Lower leg skin (tissue), 3 donors: ENCODE measurements around the gene DICER1.

Experiments
- CTCF ChIP-seq, 3 donors: fragments of 450-650 bp; IDR thresholded peaks; one replicate each; pipeline ENCODE4 v1.5.1; 2016; ENCODE audit warnings: antibody characterized with exemption in 3 of 3, mild to moderate bottlenecking in 3 of 3, moderate library complexity in 2 of 3
- POLR2A ChIP-seq, 2 donors: fragments of 450-650 bp; IDR thresholded peaks; one replicate each; pipeline ENCODE4 v1.6.1; 2016 to 2017; ENCODE audit warnings: antibody characterized with exemption in 2 of 2, mild to moderate bottlenecking in 1 of 2, moderate library complexity in 1 of 2

- TF ChIP-seq CTCF (IDR thresholded peaks at IDR 0.05) = no peak
- TF ChIP-seq POLR2A (IDR thresholded peaks at IDR 0.05) = no peak
These were observed 35.8 kb upstream of the DICER1 start for GRCh38 chr14:95193081-95193480.
